ENCODE data around the gene HSBP1L1. TPM values are rescaled to one million over a fixed set of nuclear protein-coding genes. Genes with fewer than 3 reads are reported as not detected.

HSBP1L1 gene
- total and polyA plus RNA-seq, 2 donors, result 6.5 to 25.8 TPM

DNA sequence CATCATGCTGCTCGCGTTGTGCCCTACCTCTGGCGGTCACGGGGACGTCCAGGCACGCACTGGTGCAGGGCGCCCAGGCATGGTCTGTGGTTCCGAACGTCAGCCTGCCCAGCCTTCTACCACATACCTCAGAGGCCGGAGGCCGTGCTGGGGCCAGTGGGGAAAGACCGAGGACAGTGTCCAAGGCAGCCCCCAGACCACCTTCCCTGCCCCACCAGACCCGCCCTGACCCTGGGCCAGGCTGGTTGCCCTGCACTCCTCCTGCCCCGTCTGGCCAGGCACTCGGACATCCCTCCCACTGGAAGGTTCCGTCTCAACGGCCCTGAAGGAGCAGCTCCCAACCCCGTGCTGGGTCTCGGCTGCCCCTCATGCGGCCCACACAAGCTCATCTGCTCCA, 45.8 kb upstream of the HSBP1L1 start:
- Histone ChIP-seq H3K36me3 (ENCODE audit: control insufficient read depth in 2 of 2, insufficient read depth in 2 of 2, low read length in 1 of 2) (peaks cover 24 to 47% of the 10 kb centered on the region in 2 donors), H3K4me3 (ENCODE audit: low read length in 2 of 2) (no peak overlapping the region), H3K4me1 (ENCODE audit: control insufficient read depth in 2 of 2, insufficient read depth in 2 of 2, low read length in 2 of 2) (no peaks in the 10 kb centered on the region), H3K9me3 (ENCODE audit: control insufficient read depth in 2 of 2, insufficient read depth in 1 of 2, low read length in 1 of 2) (peaks cover 15 to 57% of the 10 kb centered on the region in 2 donors), H3K27me3 (ENCODE audit: control insufficient read depth in 2 of 2, insufficient read depth in 1 of 2, low read length in 1 of 2) (no peaks in the 10 kb centered on the region), H3K27ac (ENCODE audit: low read depth in 1 of 2, low read length in 1 of 2) (no peak overlapping the region)
- DNase-seq (ENCODE audit: low read depth in 6 of 9, low spot score in 9 of 9), result no peak
- WGBS, result over 99% methylated on average over 20 of the region's 20 CpGs

DNA sequence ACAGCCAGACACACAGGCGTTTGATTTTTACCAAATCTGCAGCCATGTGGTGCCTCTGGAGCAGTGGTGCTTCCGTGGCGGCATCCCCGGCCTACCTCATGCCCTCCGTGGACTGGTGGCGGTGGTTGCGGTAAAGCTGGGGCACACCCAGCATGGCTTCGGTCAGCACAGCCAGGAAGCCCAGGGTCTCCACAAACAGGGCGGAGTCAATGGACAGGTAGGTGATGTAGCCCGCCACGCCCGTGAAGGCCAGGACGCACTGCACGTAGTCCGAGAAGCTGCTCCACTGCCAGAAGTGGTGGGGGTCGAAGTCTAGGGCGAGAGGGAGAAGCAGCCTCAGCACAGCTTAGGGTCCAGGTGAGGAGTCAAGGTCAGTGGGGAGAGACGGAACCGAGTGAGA, 45.4 kb upstream of the HSBP1L1 start:
- no peaks in the 10 kb centered on the region for H3K4me1 ChIP-seq (ENCODE audit: control insufficient read depth in 2 of 2, insufficient read depth in 2 of 2, low read length in 2 of 2)
- H3K36me3 ChIP-seq (ENCODE audit: control insufficient read depth in 2 of 2, insufficient read depth in 2 of 2, low read length in 1 of 2), result peaks cover 24 to 47% of the 10 kb centered on the region in 2 donors
- no peaks in the 10 kb centered on the region for H3K27me3 ChIP-seq (ENCODE audit: control insufficient read depth in 2 of 2, insufficient read depth in 1 of 2, low read length in 1 of 2)
- DNase-seq (ENCODE audit: low read depth in 6 of 9, low spot score in 9 of 9), result no peak
- H3K27ac ChIP-seq (ENCODE audit: low read depth in 1 of 2, low read length in 1 of 2), result no peak overlapping the region
- peaks cover 16 to 57% of the 10 kb centered on the region in 2 donors for H3K9me3 ChIP-seq (ENCODE audit: control insufficient read depth in 2 of 2, insufficient read depth in 1 of 2, low read length in 1 of 2)
- no peak overlapping the region for H3K4me3 ChIP-seq (ENCODE audit: low read length in 2 of 2)
- WGBS, result 98% methylated on average over 19 of the region's 19 CpGs

DNA sequence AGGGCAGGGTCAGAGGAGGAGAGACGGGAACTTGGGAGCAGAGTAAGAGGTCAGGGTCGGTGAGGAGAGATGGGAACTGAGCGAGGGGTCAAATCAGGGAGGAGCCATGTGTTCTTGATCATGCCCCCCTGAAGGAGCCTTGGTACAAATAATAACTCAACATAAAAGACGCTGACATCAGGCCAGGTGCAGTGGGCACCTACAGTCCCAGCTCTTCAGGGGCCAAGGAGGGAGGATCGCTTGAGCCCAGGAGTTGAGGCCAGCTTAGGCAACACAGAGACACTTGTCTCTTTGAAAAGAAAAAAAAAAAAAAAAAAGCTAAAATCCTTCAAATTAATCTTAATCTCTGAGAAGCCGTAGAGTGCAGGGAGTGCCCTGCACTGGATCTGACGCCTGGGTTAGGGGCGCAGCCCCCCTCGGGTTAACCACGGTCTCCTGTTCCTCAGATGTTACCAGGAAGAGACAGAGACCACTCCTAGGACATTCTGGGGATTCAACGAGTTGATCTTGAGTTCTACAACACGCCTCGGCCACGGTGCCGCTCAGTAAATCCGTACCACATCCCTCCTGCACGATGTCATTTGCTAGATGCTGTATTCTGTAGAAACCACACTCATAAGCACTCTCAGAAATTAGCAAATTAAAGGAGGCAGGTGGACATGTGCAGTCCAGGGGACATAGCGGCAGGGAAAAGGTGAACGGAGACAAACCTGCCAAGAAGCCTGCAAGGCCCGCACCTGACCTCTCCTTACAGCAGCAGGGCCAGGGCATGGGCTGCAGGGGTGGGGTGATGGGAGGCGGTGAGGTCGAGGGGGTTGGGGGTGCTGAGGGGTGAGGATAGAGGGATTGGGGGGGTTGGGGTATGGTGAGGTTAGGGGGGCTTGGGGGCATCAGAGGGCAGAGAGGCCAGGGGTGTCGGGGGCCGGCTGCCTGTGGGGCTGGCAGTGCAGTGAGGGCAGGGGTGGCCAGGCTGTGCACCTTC, 42.2 kb upstream of the HSBP1L1 start:
- WGBS, result 98% methylated on average over 24 of the region's 24 CpGs
- no peak overlapping the region for H3K27ac ChIP-seq (ENCODE audit: low read depth in 1 of 2, low read length in 1 of 2)
- H3K4me1 ChIP-seq (ENCODE audit: control insufficient read depth in 2 of 2, insufficient read depth in 2 of 2, low read length in 2 of 2), result no peaks in the 10 kb centered on the region
- peaks cover 12 to 21% of the 10 kb centered on the region in 2 donors for H3K36me3 ChIP-seq (ENCODE audit: control insufficient read depth in 2 of 2, insufficient read depth in 2 of 2, low read length in 1 of 2)
- H3K4me3 ChIP-seq (ENCODE audit: low read length in 2 of 2), result no peak overlapping the region
- no peak for DNase-seq (ENCODE audit: low read depth in 6 of 9, low spot score in 9 of 9)
- no peaks in the 10 kb centered on the region for H3K27me3 ChIP-seq (ENCODE audit: control insufficient read depth in 2 of 2, insufficient read depth in 1 of 2, low read length in 1 of 2)
- peaks cover 11 to 30% of the 10 kb centered on the region in 2 donors for H3K9me3 ChIP-seq (ENCODE audit: control insufficient read depth in 2 of 2, insufficient read depth in 1 of 2, low read length in 1 of 2)

DNA sequence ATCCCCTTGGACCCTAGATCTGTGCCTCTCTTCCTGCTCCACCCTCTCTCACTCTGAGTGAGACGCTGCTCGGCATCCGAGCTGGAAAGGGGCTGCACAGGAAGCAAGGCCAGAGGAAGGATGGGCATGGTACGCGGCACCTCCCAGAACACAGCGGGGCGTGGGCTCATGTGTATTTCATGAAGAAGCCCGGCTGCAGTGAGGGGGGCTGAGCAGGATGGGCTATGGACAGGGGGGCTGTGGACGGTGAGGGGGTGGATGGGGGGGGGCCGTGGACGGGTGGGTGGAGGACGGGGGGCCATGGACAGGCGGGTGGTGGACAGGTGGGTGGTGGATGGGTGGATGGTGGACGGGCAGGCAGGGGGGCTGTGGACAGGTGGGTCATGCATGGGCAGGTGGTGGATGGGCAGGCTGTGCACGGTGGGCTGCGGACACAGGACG, 41.5 kb upstream of the HSBP1L1 start:
- no peak for DNase-seq (ENCODE audit: low read depth in 6 of 9, low spot score in 9 of 9)
- no peak overlapping the region for H3K27ac ChIP-seq (ENCODE audit: low read depth in 1 of 2, low read length in 1 of 2)
- 95% methylated on average over 17 of the region's 17 CpGs for WGBS
- H3K4me1 ChIP-seq (ENCODE audit: control insufficient read depth in 2 of 2, insufficient read depth in 2 of 2, low read length in 2 of 2), result no peaks in the 10 kb centered on the region
- no peak overlapping the region for H3K4me3 ChIP-seq (ENCODE audit: low read length in 2 of 2)
- peaks cover 12 to 16% of the 10 kb centered on the region in 2 donors for H3K36me3 ChIP-seq (ENCODE audit: control insufficient read depth in 2 of 2, insufficient read depth in 2 of 2, low read length in 1 of 2)
- peaks cover 8 to 23% of the 10 kb centered on the region in 2 donors for H3K9me3 ChIP-seq (ENCODE audit: control insufficient read depth in 2 of 2, insufficient read depth in 1 of 2, low read length in 1 of 2)
- H3K27me3 ChIP-seq (ENCODE audit: control insufficient read depth in 2 of 2, insufficient read depth in 1 of 2, low read length in 1 of 2), result no peaks in the 10 kb centered on the region

DNA sequence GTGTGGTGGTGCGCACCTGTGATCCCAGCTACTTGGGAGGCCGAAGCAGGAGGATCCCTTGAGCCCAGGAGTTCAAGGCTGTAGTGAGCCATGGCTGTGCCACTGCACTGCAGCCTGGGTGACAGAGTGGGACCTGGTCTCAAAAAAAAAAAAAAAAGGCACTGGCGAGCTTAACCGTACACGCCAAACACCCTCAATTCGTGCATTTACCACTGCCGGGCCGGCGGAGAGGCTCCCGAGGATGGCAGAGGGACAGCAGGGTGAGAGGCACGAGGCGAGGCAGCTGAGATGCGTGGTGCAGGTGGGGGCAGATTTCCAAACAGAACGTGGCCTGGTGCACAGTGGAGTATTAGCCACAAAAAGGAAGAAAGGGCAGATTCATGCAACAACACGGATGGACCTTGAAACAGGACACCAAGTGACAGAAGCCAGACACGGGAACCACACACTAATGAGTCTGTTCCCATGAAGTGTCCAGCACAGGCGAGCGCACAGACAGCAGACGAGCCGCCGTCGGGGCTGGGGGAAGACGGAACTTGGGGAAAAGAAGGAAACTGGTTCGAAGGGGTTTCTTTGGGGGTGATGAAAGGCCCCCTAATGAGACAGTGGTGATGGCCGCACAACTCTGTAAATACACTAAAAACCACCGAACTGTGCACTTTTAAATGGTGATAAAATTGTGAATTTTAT, 40.4 kb upstream of the HSBP1L1 start:
- 98% methylated on average over 26 of the region's 26 CpGs for WGBS
- Histone ChIP-seq H3K27me3 (ENCODE audit: control insufficient read depth in 2 of 2, insufficient read depth in 1 of 2, low read length in 1 of 2) (no peaks in the 10 kb centered on the region), H3K4me3 (ENCODE audit: low read length in 2 of 2) (no peak overlapping the region), H3K36me3 (ENCODE audit: control insufficient read depth in 2 of 2, insufficient read depth in 2 of 2, low read length in 1 of 2) (peaks cover 9 to 15% of the 10 kb centered on the region in 2 donors), H3K9me3 (ENCODE audit: control insufficient read depth in 2 of 2, insufficient read depth in 1 of 2, low read length in 1 of 2) (peaks cover 4 to 22% of the 10 kb centered on the region in 2 donors), H3K4me1 (ENCODE audit: control insufficient read depth in 2 of 2, insufficient read depth in 2 of 2, low read length in 2 of 2) (no peaks in the 10 kb centered on the region), H3K27ac (ENCODE audit: low read depth in 1 of 2, low read length in 1 of 2) (no peak overlapping the region)
- DNase-seq (ENCODE audit: low read depth in 6 of 9, low spot score in 9 of 9), result no peak

DNA sequence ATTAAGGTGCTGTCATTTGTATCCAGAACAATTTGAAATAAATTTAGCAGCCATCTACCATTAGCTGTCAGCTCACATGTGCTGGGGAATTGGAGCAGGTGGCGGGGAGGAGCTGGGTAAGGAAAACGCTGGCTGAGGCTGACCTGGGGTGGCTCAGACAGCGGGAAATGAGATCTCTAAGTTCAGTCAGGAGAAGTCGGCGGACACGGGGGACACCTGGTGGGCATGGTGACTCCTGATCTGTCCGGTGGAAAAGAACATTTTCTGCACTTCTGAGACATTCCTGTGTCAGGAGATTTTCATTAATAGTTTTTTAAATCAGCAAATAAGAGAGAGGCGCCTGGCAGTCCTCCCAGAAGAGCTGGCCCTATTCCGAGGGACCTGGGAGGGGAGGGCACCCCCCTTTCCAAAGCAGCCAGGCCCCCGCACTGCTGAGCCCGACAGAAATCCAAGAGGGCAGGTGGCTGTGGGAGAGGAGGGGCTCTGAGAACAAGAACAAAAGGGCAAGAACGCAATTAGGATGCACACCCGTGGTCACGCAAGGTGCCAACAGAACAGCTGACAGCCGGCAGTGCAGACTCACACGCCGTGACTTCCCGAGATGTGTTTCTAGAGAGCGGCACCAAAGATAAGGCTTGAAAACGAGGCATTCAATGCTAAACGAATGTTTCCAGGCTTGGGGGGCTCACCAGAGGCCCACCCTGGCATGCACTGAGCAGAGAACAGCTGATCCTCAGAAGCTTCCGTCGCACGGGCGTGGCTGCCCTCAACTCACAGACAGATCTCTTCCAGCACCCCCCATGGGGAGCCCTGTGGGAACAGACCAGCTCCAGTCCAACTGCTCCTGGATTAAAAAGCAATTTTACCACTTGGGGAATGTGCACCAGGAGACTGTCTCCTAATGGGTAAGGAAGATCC, 39.4 kb upstream of the HSBP1L1 start:
- DNase-seq (ENCODE audit: low read depth in 6 of 9, low spot score in 9 of 9), result no peak
- WGBS, result 95% methylated on average over 25 of the region's 25 CpGs
- H3K9me3 ChIP-seq (ENCODE audit: control insufficient read depth in 2 of 2, insufficient read depth in 1 of 2, low read length in 1 of 2), result peaks cover 6 to 25% of the 10 kb centered on the region in 2 donors
- H3K4me1 ChIP-seq (ENCODE audit: control insufficient read depth in 2 of 2, insufficient read depth in 2 of 2, low read length in 2 of 2), result no peaks in the 10 kb centered on the region
- H3K36me3 ChIP-seq (ENCODE audit: control insufficient read depth in 2 of 2, insufficient read depth in 2 of 2, low read length in 1 of 2), result peaks cover 14 to 19% of the 10 kb centered on the region in 2 donors
- H3K4me3 ChIP-seq (ENCODE audit: low read length in 2 of 2), result no peak overlapping the region
- no peaks in the 10 kb centered on the region for H3K27me3 ChIP-seq (ENCODE audit: control insufficient read depth in 2 of 2, insufficient read depth in 1 of 2, low read length in 1 of 2)
- H3K27ac ChIP-seq (ENCODE audit: low read depth in 1 of 2, low read length in 1 of 2), result no peak overlapping the region

DNA sequence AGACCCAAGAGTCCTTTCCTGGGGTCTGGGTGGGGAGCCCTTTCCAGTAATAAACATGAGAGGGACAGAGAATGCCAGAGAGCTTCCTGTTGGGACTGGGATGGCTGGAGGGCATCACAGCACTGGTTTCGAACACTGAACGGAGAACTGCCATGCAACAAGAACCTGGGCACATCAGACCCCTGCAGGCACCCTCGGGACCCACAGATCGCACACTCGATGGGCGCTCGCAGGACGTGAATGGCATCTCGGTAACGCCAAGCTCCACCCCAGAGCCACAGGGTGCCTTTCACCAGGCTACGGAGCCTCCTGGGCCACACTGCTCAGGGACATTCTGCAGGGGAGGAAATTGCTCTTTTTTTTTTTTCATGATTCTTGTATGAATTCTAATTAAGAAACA, 38.1 kb upstream of the HSBP1L1 start:
- DNase-seq (ENCODE audit: low read depth in 6 of 9, low spot score in 9 of 9), result no peak
- 99% methylated on average over 11 of the region's 11 CpGs for WGBS
- H3K27me3 ChIP-seq (ENCODE audit: control insufficient read depth in 2 of 2, insufficient read depth in 1 of 2, low read length in 1 of 2), result no peaks in the 10 kb centered on the region
- peaks cover 14 to 19% of the 10 kb centered on the region in 2 donors for H3K36me3 ChIP-seq (ENCODE audit: control insufficient read depth in 2 of 2, insufficient read depth in 2 of 2, low read length in 1 of 2)
- no peak overlapping the region for H3K27ac ChIP-seq (ENCODE audit: low read depth in 1 of 2, low read length in 1 of 2)
- H3K9me3 ChIP-seq (ENCODE audit: control insufficient read depth in 2 of 2, insufficient read depth in 1 of 2, low read length in 1 of 2), result peaks cover 6 to 25% of the 10 kb centered on the region in 2 donors
- no peak overlapping the region for H3K4me3 ChIP-seq (ENCODE audit: low read length in 2 of 2)
- H3K4me1 ChIP-seq (ENCODE audit: control insufficient read depth in 2 of 2, insufficient read depth in 2 of 2, low read length in 2 of 2), result no peaks in the 10 kb centered on the region

DNA sequence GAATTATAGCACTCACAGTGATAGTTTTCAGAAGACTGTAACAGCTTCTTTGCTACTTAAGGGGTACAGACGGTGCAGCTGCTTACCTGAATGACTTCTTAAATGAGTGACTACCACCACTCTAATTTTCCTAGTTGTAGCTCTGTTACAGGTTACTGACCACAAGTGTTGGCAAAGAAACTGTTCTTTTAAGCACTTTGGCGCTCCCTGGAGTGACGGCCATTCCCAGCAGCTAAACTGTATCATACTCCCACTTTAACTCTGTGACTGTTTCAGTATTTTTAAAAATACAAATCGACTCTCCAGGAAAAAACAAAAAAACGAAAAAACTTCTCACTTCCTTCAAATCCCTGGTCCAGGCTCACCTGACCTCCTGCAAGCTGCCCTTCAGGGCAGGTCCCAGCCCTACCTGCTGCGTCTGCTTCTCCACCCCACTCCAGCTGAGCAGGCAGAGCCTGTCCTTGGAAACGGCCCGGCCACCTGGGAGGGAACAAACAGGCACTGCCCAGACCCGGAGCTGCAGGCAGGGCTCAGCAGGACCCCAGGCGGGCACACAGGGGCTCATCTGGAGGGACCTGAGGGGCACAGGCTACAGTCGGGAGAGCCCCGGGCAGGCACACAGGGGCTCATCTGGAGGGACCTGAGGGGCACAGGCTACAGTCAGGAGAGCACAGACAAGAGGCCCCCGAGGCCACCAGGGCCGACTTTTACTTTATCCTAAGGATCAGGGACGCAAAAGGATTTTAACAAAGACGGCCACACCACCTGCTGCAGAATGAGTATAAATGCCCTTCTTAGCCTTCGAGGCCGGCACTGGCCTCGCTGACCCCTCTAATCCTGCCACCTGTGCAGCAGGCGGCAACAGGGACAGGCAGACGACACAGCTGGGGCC, 37.5 kb upstream of the HSBP1L1 start:
- no peak for DNase-seq (ENCODE audit: low read depth in 6 of 9, low spot score in 9 of 9)
- no peak overlapping the region for H3K27ac ChIP-seq (ENCODE audit: low read depth in 1 of 2, low read length in 1 of 2)

More for the DNA sequence above, 37.5 kb upstream of the HSBP1L1 start:
- Histone ChIP-seq H3K4me3 (ENCODE audit: low read length in 2 of 2) (no peak overlapping the region), H3K4me1 (ENCODE audit: control insufficient read depth in 2 of 2, insufficient read depth in 2 of 2, low read length in 2 of 2) (no peaks in the 10 kb centered on the region), H3K9me3 (ENCODE audit: control insufficient read depth in 2 of 2, insufficient read depth in 1 of 2, low read length in 1 of 2) (peaks cover 6 to 25% of the 10 kb centered on the region in 2 donors), H3K27me3 (ENCODE audit: control insufficient read depth in 2 of 2, insufficient read depth in 1 of 2, low read length in 1 of 2) (no peaks in the 10 kb centered on the region), H3K36me3 (ENCODE audit: control insufficient read depth in 2 of 2, insufficient read depth in 2 of 2, low read length in 1 of 2) (peaks cover 14 to 19% of the 10 kb centered on the region in 2 donors)
- WGBS, result 97% methylated on average over 21 of the region's 21 CpGs
